ENCODE results near the gene ONECUT3.
"Not testable (repeated sequence)": the region's sequence is repeated elsewhere in the genome, so short reads cannot be mapped to it uniquely, and the experiment has no call there.

The ONECUT3 gene

DNA sequence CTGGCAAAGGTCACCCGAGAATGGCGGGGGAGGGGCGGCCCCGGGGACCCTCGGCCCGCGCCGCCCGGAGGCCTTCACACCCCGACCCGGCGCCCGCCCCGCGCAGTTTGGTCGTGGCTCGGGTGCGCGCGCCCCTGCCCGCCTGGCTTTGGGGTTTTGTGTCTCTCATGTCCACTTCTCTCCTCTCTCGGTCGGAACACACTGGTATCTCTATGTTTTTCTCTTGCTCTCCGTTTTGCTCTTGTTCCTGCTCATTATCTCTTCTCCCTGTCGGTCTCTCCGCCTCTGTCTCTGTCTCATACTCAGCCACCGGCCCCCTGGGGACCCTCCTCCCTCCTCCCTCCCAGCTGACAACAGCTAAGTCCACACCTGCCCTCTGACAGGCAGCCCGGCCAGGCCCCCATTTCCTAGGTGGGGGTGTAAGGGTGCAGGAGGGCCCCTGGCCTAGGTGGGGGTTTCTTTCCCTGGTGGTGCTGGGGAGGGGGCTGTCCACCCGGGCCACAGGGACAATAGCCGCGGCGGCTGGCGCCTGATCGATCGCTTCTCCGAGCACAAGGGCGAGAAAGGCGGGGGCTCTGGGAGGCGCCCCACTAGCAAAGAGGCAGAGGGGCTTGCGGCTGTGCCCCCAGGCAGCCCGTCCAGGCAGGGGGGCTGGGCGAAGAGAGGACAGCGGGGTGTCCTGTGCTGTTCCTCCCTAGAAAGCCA is 2.3 kb downstream of the ONECUT3 start:
- DNase-seq = no peak

DNA sequence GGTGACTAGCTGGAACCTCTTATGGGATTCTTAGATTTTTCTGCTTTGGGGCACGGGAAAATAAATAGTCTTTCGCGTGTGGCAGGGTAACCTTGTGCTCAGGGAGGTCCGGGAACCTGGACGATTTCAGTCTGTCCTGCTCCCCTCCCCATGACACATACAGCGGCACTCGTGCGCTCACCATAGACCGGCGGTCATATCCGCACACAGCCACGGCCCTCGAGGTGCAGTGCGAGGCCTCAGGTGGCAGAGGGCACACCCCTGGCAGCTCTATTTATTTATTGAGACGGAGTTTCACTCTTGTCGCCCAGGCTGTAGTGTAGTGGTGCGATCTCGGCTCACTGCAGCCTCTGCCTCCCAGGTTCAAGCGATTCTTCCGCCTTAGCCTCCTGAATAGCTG is 3.0 kb downstream of the ONECUT3 start:
- no peak for DNase-seq

DNA sequence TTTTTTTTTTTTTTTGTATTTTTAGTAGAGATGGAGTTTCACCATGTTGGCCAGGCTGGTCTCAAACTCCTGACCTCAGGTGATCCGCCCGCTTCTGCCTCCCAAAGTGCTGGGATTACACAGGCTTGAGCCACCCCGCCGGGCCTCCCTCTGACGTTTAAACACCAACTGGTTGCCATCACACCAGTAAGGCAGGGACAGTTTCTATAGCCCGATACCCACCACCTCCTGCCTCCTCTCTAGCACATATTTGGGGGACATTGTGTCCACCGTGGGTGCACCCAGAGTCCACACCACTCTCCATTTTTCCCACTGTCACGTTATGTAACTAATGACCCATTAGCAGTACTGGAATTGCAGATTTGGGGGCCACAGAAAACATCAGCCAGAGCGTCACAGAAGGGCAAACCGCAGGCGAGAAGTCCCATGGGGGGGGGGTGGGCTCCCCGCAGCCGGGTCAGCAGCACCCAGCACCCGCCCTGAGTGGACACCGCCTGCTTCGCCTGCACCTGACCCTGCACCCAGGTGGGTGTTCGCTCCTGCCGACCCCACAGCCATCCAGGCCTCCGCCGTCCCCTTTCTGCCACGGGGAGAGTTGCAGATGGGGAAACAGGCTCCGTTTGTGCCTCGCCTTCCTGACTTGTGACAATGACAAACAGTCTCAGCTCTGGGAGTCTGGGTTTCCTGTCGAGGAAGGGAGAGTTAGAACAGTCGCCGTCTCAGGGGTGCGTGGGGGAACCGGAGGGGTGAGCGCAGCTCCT is 3.6 kb downstream of the ONECUT3 start:
- DNase-seq = no peak

DNA sequence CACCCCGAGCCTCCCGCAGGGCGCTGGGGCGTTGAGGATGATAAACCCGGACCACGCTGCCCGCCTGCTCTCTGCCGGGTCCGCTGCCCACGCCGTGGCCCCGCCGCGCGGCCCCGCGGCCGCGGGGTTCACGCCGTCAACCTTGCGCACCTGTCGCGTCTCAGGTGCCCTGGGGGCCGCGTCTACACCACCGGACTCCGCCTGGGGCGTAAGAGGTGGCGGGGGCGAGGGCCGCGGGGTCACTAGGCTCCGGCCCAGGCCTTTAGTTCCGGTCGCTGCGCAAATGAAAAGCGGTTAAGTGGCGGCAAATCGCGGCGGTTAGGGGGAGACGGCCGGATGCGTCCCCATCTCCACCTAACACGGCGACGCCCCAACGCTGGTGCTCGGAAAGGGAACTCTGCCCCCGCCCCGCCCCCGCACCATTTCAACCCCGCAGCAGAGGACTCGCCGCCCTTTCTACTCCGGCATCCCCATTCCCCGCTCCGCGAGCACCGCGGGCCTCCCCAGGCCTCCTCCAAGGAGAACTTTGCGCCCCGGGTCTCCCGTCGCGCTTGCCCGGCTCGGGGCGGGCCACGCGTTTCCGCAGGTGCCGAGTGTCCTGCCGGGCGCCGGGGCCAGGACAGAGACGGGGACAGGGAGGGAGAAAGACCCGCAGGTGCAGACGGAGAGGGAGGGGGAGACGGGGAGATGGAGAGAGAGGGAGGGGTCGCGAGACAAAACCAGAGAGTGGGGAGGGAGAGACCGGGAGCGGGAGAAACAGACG is 4.3 kb downstream of the ONECUT3 start:
- no peak for DNase-seq

DNA sequence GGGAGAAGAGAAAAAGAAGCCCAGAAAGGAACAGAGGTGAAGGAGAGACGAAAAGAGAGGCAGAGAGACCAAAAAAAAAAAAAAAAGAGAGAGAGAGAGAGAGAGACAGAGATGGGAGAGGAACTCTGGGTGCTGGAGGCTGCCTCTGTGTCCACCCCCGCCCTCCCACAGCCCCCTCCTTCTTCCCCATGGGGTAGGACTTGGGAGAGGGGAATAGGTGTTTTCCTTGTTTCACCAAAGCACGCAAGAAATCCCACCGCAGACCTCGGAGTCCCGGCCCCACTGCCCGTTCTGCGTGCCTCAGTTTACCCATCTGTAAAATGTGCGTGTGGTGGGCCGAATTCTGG is 4.9 kb downstream of the ONECUT3 start:
- no peak for DNase-seq

DNA sequence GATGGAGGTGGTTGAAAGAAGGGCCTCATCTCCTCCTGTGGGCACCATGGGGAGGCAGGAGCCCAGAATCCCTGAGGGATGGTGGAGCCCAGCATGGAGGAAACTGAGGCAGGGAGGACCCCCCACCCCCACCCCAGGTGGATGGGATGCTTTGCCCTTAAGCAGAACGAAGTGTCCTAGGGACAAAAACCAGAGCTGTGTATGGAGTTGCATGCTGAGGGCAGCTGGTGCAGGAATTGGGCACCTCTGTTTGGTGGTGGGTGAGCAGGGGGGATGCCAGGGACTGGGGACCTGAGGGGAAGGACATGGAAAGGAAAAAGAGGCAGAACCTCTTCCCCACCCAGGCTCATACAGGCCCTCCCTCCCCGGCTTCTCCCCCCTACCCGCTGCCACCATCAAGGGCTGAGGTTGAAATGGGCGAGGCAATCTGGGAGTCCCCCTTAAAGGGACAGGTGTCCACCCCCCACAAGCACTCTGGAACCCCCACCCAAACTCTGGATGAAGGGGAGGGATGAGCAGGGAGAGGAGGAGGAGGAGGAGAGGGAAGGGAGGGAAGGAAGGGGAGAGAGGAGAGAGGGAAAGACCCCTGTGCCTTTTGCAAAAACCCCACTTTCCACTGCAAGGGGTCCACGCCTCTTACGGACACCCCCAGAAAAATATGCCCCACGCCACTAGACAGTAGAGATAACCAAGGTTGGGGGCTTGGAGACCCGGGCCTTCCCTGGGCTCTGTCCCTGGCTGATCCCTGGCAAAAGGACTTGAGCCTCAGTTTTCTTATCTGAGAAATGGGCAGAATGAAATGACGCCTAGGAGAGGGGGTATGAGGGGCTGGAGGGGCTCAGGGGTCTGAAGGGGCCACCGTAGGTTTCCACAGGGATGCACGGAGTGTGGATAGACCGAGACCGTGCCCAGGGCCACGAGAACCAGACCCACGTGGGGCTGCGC is 5.9 kb downstream of the ONECUT3 start:
- no peak for DNase-seq

DNA sequence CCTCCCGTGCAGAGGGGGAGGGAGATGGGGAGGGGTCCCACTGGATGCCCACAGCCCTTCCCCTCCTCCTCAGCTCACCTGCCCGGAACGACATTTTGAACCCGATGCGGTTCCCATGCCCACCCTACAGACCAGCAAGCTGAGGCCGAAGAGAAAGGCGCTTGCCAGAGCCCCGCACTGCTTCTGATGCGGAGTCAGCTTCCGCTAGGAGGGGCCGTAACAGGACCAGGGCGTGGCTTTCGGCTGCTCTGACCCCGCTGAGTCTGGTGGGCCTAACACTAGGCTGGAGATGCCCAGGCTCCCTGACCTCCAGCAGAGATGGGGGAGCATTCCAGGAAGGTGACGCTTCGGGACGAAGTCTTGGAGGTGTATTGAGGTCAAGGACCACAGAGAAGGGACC is 6.7 kb downstream of the ONECUT3 start:
- DNase-seq = no peak

DNA sequence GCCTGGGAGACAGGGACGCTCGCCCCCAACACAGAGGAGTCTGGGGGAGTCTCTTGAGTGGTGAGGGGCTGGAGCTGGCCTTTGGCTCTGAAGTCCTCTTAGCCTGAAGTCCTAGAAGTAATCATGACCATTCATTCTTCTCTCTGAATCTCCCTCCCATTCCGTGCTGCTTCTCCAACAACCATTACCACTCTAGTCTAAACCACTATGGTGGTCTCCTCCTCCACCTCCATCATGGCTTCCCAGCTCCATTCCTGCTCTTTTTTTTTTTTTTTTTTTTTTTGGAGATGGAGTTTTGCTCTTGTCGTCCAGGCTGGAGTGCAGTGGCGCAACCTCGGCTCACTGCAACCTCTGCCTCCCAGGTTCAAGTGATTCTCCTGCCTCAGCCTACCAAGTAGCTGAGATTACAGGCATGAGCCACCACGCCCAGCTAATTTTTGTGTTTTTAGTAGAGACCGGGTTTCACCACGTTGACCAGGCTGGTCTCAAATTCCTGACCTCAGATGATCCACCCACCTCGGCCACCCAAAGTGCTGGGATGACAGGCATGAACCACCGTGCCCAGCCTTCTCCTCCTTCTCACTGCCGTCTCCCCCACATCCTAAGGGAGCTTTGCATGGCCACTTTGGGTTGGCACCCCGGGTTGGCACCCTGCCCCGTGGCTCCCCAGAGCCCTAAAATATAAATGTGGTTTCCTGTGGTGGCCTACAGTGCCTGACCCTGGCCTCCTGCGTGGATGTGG is 7.7 kb downstream of the ONECUT3 start:
- not testable (repeated sequence) for DNase-seq

DNA sequence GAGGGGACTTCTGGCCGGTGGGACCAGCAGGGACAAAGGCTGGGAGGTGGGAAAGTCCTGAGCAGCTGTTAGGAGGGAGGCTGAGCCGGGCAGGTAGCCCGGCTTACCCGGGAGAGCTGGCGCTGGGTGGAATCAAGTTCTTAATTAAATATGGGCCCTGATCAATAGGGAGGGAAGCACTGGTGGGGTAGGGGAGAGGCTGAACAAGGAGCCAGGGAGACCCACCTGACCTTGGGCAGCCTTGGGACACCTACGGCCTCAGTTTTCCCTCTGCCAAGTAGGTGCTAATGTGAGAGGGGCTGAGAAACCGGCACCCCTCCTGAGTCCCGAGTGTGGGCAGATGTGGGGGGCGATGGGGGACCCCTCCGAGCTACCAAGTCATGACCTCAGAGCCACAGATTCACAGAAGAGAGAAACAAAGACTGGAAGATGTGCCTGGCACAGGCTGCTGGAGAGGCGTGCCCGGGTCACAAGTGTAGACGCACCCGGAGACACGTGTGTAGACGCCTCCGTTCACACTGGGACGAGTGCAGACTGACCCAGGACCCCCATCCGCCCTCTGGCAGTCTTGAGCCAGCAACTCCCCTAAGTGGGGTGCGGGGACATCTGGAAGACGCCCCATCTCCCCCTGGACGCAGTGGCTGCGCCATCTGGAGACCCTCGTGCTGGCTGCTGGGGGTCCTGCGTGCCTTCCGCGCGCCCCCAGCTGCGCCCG is 8.4 kb downstream of the ONECUT3 start:
- no peak for DNase-seq

DNA sequence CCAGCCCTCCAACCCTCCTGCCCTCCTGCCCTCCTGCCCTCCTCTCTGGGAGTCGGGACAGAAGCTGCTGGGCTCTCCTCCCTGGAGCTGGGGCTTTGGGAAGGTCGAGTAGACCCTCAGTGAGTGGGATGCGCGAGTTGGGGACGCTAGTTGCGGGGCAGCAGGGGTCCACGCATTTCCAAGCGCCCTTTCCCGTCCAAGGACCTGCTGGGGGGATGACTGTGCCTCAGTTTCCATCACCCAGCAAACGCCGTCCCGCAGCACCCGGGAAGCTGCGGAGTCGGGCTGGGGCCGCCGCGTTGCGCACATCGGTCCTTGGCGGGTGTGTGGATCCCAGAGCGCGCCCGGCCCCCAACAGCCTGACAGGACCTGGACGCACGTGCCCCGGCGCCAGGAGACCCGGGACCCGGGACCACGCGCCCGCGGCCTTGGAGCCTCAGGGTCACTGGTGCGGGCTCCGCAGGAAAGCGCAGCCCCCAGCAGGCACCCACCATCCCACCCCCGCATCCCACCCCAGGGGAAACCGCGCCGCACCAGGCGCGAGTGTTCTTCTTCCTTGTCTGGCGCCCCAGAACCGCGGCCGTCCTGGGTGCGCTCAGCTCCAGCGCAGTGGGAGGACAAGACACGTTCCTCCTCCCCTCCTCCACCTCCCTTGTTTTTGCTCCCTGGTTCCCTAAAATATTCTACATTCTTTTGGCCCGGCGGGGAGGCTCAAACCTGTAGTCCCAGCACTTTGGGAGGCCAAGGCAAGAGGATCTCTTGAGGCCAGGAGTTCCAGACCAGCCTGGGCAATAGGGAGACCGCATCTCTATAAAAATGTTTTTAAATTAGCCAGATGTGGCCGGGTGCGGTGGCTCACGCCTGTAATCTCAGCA is 9.2 kb downstream of the ONECUT3 start:
- DNase-seq = no peak

DNA sequence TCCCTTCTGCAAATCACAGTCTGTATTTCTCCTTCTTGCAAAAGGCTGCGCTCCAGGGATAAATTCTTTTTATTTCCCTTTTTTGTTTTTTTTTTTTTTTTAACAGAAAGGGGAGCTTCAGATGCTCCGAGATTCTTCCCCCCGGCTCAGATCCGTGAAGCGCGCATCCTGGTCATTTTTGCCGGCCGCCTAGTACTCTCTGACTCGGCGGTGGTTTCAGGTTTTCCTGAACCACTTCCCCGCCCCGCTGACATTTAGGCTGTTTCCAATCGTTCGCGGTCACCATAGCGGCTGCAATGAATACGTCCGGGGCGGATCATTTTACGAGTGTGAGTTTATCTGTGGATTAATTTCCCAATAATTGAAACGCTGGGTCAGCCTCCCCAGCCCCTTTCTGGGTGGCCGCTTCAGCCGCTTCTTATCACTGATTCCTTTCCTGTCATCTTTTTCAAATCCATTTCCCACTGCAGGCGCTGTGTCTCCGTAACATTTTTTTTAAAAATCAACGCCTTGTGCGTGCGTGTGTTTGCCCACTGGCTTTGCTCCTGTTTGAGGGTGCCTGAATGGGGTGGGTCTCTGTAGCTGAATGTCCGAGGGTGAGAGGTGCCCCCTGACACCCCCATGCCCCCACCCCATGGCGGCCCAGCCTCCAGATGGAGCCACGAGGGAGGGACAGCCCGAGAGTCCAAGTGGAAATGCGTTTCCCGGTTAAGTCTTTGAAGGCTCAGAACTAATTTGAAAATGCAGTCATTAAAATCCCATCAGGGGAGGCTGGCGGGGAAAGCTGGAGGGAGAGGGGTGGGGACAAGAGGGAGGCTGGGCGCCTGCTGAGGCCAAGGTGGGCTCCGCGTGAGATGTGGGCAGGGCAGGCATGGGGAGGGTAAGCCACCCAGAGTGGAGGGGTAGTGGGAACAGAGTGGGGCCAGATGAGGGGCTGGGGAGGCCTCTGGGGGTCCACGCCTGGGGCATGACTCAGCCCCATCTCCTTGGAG is 10.6 kb downstream of the ONECUT3 start:
- DNase-seq = no peak

DNA sequence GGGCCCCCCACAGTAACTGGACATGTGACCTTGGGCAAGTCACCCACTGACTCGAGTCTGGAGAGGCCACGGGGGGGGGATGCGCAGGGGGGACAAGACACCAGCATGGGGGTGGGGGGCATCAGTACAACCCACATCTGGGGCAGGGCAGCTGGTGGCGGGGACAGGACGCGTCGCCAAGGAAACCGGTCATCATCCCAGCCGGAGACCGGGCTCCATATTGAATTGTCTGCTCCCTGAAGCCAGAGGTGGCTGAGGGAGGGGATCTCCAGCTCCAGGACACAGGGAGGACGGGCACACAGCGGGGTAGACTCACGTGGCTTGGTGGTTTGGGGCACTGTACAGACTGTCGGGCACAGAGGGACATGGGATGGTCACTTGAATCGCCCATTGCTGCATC is 11.4 kb downstream of the ONECUT3 start:
- no peak for DNase-seq

DNA sequence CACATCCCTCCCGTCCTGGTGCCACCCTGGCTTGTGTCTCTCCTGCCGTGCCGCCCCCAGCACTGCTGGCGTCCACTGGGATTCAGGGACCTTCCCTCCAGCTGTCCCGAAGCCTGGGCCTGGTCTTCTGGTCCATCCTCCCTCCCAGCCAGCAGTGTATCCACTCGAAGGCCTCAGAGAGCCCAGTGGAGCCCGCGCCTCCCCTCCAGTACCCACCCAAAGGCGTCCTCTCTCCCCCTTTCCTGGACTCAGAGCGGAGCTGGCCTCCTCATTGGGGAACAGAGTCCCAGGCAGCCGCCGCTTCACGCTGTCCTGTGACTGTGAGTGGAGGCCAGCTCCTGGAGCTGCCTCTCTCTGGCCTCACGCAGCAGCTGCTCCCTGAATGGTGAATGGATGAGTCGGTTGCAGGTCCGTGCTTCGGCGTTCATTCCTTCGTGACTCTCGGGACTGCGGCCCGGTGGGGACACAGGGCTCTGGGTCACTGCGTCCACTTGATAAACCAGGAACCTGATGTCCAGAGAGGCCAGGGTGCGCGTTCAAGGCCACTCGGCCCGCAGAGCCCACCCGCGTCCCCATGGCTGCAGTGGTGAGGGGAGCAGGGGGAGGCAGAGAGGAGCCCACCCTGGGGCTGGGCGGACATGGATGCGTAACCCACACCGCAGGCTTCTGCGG is 12.1 kb downstream of the ONECUT3 start:
- DNase-seq = no peak

DNA sequence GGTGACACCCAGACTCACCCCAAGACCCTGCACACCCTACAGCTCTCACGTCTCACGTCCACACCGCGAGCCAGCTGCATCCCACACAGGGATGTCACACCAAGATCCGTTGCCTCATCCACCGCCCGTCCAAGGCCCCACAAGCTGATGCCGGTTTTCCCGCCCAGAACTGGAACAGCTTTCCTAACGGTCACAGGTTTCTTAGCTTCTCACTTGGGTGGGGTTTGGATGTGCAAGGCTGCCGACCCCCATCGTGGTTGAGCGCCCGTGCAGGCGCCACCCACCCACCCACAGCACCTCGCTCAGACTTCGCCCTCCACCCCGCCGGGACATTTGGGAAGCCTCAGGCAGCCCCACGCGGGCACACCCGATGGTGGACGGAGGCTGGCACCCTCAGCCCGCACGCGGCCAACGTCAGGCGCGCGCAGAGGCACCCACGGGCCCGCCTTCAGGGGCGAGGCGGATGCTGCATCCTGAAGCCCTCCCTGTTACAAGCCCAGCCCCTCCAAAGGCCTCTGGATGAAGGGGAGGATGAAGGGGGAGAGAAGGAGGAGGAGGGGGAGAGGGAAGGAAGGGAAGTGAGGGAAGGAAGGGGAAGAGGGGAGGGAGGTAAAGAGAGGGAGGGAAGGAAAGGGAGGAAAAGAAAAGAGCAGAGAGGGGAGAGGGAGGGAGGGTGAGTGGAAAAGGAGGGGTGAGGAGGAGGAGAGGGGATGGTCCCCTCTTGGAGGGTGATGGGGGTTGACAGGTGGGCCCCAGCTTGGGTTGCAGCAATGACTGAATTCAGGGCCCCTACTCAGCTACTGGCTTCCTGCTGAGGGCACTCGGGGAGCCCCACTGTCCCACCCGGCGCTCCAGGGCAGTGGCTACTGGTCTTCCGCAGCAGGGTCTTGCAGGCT is 12.8 kb downstream of the ONECUT3 start:
- no peak for DNase-seq

DNA sequence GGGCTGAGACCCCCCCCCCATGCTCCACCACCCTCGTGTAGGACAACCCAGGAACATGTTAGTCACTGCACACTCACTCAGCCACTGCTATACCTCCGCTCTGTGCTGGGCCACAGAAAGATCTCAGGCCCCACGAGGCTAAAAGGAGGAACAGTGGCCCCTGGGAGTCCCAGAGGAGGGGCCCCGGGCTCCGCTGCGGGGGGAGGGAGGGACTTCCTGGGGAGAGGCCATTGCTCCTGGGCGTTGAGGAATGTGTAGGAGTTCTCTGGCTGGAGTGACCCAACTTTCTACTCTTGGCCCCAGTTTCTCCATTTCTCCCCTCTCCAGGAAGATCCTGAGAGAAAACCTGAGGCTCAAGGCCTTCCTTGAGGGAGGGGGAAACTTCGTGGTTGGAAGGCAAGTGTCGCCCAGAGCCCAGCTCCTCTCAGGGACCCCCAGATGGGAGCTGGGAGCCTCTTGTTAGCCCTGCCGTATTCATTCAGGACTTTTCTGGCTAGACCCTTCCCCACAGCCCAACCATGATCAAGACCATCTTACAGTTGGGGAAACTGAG is 13.6 kb downstream of the ONECUT3 start:
- DNase-seq = no peak

DNA sequence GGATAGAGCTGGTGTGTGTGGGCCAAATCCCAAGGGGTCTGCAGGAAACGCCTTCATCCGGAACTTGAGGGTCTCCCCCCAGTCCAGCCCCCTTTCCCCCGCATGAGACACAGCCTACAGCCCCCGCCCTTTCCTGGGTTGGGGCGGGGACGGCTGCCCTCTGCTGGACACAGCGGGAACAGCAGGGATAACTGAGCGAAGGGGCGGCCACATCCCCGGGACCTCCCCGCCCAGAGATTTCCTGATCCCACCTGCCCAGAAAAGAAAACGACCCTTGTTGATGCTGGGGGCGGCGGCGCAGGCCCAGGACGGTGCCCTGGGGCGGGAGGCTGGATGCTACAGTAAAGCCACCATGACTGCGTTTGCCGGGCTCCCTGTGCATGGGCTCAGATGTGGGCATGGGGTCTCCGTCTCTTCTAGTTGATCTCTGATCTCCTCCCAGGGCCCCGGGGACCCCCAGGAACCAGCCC is 14.2 kb downstream of the ONECUT3 start:
- peak in 19 of 51 donors; percentile 1 to 53 (median 9) for DNase-seq
